Upper lobe of left lung (tissue), 4 donors: ENCODE data around the gene DHX40.

ENCODE experiments used
- EP300 ChIP-seq, 4 donors: sonication (generic); formaldehyde crosslinking; IDR thresholded peaks; one replicate each; pipeline ENCODE4 v1.5.1; 2017; ENCODE audit warnings: antibody characterized with exemption in 4 of 4, control low read depth in 2 of 4
- POLR2A ChIP-seq, 4 donors: fragments of 450-650 bp; IDR thresholded peaks; one replicate each; pipeline ENCODE4 v1.5.1; 2016 to 2017; ENCODE audit warnings: antibody characterized with exemption in 4 of 4, mild to moderate bottlenecking in 2 of 4

DNA sequence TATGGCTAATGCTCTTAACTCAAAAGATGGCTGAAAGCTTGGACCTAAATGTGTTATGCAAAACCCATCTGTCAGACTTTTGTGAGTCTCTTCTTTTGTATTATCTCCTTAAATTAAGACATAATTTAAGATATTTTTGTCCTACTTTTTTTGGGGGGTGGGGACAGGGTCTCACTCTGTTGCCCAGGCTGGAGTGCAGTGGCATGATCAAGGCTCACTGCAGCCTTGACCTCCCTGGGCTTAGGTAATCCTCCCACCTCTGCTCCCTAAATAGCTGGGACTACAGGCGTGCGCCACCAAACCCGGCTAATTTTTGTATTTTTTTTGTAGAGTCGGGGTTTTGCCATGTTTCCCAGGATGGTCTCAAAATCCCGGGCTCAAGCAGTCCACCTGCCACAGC, 61.3 kb downstream of the DHX40 start:
- TF ChIP-seq POLR2A (IDR thresholded peaks at IDR 0.05) (no peak), EP300 (IDR thresholded peaks at IDR 0.05) (no peak)
